GM12864 (cell line): ENCODE measurements around the gene COG2.
"Not testable (repeated sequence)": the region's sequence is repeated elsewhere in the genome, so short reads cannot be mapped to it uniquely, and the experiment has no call there.

Experiments used
- DNase-seq: peaks from one replicate; pipeline ENCODE4 v3.0.0-alpha.2; 2011; ENCODE audit warnings: low read depth
- H3K4me3 ChIP-seq: 2 replicates; pipeline ENCODE4 v1.5.1; 2011; ENCODE audit warnings: mild to moderate bottlenecking, low read depth, low read length, control low read depth
- CTCF ChIP-seq: IDR thresholded peaks from 2 replicates; pipeline ENCODE4 v1.5.1; 2011; ENCODE audit warnings: low read depth, mild to moderate bottlenecking, moderate library complexity, low read length, control low read depth, inconsistent platforms; ENCODE audit errors: missing control alignments

Gene COG2

GRCh38 chr1:230648114-230648513 is 5.8 kb downstream of the COG2 start:
- no peak for TF ChIP-seq CTCF
- no peak for DNase-seq
- H3K4me3 ChIP-seq, result no peak overlapping the region

- no peak overlapping the region for H3K4me3 ChIP-seq
- no peak for DNase-seq
- no peak for TF ChIP-seq CTCF
Measured at GRCh38 chr1:230650300-230650699, 8.0 kb downstream of the COG2 start.

- DNase-seq, result no peak
- no peak for TF ChIP-seq CTCF
- no peak overlapping the region for H3K4me3 ChIP-seq
Measured at GRCh38 chr1:230651235-230651634, 9.0 kb downstream of the COG2 start.

GRCh38 chr1:230656719-230657118 is 14.4 kb downstream of the COG2 start:
- DNase-seq, result not testable (repeated sequence)

GRCh38 chr1:230658103-230658502 is 15.8 kb downstream of the COG2 start:
- not testable (repeated sequence) for DNase-seq, H3K4me3 ChIP-seq

More at GRCh38 chr1:230656719-230657118, 14.4 kb downstream of the COG2 start:
- not testable (repeated sequence) for H3K4me3 ChIP-seq

- no peak for TF ChIP-seq CTCF
- no peak for DNase-seq
- no peak overlapping the region for H3K4me3 ChIP-seq
Measured at GRCh38 chr1:230658691-230659090, 16.4 kb downstream of the COG2 start.

- no peak overlapping the region for H3K4me3 ChIP-seq
- TF ChIP-seq CTCF, result no peak
- DNase-seq, result no peak
Measured at GRCh38 chr1:230661976-230662375, 19.7 kb downstream of the COG2 start.

GRCh38 chr1:230668227-230668626 is 25.9 kb downstream of the COG2 start:
- DNase-seq, result no peak
- no peak for TF ChIP-seq CTCF
- H3K4me3 ChIP-seq, result no peak overlapping the region
